HG03439 (cell line): ENCODE results near the gene SERPINH1.
"Not testable (repeated sequence)": the region's sequence is repeated elsewhere in the genome, so short reads cannot be mapped to it uniquely, and the experiment has no call there.

Experiments used
- ATAC-seq: cut with Tn5 transposase; IDR thresholded peaks from one replicate; pipeline ENCODE4 v1.9.1; 2021; ENCODE audit warnings: mild to moderate bottlenecking, moderate library complexity; ENCODE audit not compliant: unreplicated experiment

The SERPINH1 gene

DNA sequence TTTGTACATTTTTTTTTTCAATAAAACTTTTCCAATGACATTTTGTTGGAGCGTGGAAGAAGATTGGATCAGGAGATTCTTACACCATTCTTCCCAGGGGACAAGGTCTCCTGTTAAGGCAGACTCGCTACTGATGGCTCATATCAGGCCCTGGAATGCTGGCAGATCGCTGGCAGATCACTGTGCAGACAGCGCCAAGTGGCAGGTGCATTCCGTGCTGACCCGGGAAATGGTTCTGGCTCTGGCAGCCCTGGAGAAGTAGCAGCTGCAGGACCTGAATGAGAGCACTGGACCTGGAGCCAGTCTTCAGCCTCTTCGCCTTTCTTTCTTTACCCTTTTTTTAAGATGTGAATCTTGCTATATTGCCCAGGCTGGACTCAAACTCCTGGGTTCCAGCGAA, 10.7 kb downstream of the SERPINH1 start:
- no peak for ATAC-seq

GRCh38 chr11:75574698-75575602, 12.9 kb downstream of the SERPINH1 start:
- no peak for ATAC-seq

DNA sequence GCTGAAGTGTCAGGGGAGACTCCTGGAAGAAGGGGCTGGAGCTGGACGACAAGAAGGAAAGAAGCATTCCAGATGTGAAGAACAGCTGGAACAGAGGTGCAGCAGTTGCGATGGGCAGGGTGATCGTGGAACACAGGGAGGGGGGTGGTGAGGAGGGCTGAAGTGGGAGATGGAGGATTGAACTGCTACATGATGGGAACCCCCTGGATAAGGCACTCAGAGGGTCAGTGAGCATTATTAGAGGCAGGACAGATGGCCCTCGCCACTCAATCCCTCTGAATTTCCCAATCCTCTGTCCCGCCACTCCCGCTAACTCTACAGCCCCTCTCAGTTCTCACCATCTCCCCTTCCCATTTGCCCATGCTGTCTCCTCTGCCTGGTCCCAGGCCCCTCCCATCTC, 14.0 kb downstream of the SERPINH1 start:
- ATAC-seq: no peak

DNA sequence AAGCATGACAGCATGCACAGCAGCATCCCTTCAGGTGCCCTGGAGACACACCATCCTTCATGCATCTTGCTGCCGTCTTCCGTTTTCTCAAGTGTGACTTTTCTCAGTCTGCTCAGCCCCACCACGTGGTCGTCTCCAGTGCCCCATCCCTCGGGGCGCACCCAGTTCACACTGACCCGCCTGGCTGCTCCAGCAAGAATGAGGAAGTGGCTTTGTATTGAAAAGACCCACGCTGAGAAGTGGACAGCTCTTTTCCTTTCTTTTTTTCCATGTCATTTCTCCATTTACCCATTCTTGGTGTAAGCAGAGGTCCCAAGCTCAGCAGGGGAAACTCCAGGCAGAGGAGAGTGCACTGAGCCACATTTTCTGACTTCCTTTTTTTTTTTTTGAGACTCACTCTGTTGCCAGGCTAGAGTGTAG, 14.5 kb downstream of the SERPINH1 start:
- ATAC-seq: no peak

DNA sequence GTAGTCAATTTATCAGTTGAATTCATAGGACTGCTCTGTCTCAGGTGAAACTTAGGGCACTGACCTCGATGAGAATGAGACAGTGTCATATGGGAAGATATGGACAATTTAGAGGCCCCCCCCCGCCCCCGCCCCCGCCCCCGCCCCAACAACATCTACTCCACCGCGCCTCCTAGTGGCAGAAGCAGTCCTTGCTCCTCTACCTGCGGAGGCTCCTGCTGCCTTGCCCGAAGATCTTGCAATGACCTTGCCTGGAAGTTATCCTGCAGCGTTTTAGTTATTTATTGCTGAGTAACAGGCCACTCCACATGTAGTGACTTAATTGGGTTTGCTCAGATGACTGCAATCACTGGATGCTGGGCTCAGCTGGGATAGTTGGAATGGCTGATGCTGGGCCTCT, 15.2 kb downstream of the SERPINH1 start:
- ATAC-seq: no peak

- ATAC-seq: no peak
Measured at GRCh38 chr11:75578977-75579376, 16.9 kb downstream of the SERPINH1 start.

GRCh38 chr11:75579841-75580240, 17.8 kb downstream of the SERPINH1 start:
- ATAC-seq: no peak

DNA sequence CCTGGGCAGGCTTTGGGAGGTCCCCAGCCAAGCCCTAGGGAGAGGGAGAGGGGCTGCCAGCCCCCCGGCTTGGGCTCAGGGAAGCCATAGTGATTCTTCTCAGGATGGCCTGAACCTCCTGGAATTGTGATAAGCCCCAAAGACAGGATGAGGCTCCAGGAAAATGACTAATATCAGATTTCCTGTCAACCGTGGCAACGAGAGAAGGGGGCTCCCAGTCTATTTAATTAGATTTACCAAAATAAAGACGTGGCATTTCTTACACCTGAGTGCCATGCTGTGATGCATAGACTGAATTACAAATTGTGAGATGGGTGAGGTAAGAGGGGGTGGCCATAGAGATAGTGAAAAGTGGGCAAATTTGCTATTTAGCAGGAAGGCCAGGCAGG, 20.4 kb downstream of the SERPINH1 start:
- no peak for ATAC-seq

DNA sequence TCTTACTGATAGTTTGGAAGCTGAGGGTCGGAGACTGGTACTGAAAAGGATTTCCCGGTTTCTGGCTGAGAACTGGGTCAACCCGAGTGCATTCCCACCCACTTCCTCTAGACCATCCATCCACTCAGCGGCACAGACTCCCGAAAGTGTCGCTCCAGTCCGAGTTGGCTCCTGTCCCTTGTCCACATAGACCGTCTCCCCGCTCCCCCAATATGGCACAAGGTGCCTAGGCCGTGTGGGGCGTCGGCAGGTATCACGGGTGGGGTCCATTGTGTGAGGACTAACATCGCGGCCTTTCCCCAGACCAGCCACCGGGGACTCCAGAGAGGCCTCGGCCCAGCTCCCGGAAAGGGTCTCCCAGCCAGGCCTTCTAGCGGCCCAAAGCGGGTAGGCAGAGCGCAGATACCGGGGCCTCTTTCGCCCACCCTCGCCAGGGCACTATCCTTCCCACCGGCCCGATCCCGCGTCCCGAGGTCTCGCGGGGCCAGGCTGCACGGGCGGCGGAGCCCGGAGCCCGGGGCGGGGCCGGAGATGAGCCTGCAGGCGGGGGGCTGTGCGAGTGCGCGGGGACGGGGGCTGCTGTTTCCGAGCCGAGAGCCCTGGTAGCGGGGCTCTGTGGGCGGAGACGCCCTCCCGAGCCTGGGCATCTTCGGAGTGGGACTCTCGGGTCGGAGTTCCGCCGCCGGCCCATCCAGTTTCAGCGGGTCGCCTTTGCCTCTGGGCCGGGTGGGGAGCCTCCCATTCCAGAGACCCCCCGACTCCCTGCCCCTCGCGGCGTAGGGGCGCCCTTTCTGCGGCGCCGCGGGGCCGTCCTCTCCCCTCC, 21.1 kb downstream of the SERPINH1 start:
- no peak for ATAC-seq

GRCh38 chr11:75583718-75584658, 21.9 kb downstream of the SERPINH1 start:
- no peak for ATAC-seq

DNA sequence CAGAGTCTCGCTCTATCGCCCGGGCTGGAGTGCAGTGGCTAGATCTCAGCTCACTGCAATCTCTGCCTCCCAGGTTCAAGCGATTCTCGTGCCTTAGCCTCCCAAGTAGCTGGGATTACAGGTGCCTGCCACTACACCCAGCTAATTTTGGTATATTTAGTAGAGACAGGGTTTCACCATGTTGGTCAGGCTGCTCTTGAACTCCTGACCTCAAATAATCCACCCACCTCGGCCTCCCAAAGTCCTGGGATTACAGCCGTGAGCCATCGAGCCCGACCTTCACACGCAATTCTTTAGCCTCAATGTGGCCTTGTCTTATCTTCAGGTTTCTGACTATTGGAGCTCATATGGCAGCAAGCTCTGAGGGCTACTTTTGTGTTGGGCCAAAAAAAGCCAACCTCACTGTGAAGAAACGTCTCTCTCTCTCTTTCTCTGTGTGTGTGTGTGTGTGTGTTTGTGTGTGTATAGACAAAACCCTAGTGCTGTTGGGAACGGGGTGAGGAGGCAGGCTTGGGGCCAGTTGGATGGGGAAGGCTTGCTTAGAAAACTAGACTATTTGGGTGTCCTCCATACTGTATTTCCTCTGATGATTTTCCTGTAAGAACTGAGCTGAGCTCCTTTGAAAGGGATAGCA, 22.7 kb downstream of the SERPINH1 start:
- ATAC-seq: not testable (repeated sequence)

DNA sequence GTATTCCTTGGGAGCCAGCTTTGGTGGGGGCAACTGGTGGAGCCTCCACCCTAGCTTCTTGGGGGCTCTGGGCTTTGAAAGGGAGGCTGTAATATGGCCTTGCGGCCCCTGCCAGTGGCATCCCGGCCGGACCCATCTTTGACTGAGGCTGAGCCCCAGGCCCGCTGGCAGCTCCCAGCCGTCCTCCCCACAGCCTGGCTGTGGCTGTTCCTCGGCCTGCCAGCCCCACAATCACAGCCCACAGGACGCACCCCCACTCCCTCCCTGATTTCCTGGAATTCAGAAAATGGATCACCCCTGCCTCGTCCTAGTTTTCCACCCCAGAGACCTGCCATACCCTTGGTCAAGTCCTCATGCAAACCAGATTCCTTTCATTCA, 23.2 kb downstream of the SERPINH1 start:
- no peak for ATAC-seq

GRCh38 chr11:75586395-75586794, 24.3 kb downstream of the SERPINH1 start:
- ATAC-seq: no peak

DNA sequence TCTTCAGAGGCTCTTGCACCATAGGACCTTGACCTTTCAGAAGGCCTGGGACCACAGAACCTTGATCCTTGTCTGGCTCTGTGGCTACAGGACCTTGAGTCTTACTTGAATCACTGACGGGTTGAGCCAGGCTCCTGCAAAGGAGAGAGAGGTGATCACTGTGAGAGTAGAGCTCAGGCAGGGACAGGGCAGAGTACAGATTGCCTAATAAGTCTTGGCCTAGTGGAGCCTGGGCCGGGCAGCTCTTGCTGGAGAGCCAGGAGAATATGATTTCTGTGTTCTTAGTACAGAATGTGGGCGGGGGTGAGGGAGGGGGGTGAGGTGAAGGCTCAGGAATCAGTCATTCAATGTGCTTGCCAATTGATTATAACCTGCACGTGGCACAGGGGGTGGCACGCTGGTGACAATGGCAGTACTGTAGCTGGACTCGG, 26.0 kb downstream of the SERPINH1 start:
- no peak for ATAC-seq

GRCh38 chr11:75589051-75589450, 27.0 kb downstream of the SERPINH1 start:
- ATAC-seq: no peak

DNA sequence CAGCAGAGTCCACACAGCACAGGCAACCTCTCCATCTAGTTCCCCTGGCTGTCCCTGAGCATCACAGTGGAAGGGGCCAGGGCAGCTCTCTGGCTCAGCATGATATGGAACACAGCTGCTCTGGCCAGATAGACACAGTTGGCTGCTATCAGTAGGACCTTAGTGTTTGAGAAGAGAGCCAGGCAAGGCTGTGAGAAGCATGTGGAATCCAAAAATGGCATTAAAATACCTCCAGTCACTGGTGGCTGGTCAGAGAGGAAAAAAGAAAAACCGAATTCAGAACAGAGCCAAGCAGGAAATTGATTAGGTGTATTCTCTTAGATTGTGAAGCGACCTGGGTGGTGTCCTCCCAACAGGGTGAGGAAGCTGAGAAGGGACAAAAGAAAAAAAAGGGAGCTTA, 27.9 kb downstream of the SERPINH1 start:
- ATAC-seq: no peak

DNA sequence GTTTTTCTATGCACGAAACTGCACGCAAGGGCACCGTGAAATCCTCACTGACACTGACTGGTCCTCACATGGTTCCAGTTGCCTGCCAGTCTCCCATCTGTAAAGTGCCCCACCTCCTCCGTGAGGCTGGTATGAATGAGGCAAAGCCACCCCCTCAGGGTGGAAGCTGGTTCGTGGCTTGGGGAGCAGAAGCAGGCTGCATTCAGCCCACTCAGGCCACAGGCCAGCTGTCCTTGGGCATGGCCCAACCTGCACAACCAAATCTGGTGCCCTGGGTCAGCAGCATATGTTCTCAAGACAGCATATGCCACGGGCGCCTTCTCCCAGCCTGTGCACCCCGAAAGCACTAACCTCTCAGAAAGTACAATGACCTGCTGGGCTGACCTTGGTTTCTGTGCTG, 29.3 kb downstream of the SERPINH1 start:
- ATAC-seq: no peak

GRCh38 chr11:75591966-75592365, 29.9 kb downstream of the SERPINH1 start:
- no peak for ATAC-seq

DNA sequence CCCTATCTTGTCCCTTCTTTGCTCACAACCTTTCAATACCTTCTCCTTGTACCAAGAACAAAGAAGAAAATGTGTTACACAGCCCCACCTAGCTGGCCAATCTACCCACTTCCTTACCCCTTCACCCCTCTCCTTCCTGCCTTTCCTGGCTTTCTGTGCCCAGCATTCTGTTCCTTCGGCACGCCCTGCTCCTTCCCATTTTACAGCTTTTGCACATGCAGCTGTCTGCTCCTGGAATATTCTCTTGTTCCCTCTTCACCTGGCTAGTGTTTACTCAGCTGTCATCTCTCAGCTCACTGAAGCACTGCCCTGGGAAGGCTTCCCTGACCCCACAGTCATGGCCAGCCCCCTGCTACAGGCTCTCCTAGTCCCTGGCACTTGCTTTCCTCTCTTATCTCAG, 30.7 kb downstream of the SERPINH1 start:
- ATAC-seq: no peak

DNA sequence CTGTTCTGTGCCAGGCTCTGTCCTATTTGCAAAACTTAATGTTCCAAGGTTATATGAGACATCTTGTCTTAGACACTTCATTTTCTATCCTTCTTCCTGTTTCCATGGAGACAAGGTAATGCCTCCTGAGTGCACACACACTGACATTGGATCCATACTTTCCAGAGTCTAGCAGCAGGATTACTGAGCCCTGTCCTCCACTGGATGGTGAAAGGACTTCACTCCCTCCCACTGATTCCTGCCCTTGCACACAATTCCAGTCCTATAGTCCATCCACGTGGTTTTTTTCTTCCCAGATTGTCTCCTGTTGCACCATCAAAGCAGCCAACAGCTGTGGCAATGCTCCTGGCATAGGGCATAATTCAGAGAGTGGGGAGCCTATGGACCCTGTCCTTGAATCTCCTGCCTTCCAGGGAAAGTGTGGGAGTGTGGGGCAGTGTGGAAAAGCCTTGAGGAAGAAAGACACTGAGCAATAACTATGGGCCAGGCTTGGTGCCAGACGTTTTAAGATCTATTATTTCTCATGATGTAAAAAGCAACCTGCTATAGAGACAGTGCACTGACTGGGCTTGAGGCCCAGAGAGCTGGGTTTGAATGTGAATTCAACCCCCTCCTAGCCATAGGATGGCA, 31.3 kb downstream of the SERPINH1 start:
- no peak for ATAC-seq
